ENCODE data around the gene MITF. TPM values are rescaled to one million over a fixed set of nuclear protein-coding genes. Genes with fewer than 3 reads are reported as not detected.

The MITF gene
- total RNA-seq, 1 experiment from 2014 or later, result 1.9 TPM

DNA sequence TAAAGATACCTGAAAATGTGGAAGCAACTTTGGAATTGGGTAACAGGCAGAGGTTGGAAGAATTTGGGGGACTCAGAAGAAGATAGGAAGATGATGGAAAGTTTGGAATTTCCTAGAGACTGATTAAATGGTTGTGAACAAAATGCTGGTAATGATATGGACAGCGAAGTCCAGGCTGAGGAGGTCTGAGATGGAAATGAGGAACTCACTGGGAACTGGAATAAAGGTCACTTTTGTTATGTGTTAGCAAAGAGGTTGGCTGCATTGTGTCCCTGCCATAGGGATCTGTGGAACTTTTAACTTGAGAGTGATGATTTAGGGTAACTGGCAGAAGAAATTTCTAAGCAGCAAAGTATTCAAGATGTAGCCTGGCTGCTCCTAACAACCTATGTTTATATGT, 13.0 kb downstream of the MITF start:
- Histone ChIP-seq H3K27me3 (ENCODE audit: insufficient read depth, low read length) (no peaks in the 10 kb centered on the region), H3K4me2 (ENCODE audit: low read length) (no peak overlapping the region), H4K20me1 (ENCODE audit: insufficient read depth) (no peaks in the 10 kb centered on the region), H3K9me2 (ENCODE audit: insufficient read depth) (no peaks in the 10 kb centered on the region), H3K4me1 (ENCODE audit: control insufficient read depth in 1 of 2, insufficient read depth in 2 of 2, low read length in 2 of 2) (no peaks in the 10 kb centered on the region), H3K4me3 (replicated peaks in 1 of 2; ENCODE audit: low read depth in 1 of 2, low read length in 2 of 2) (no peak overlapping the region), H3K27ac (ENCODE audit: low read depth, low read length) (no peak overlapping the region), H3K79me2 (ENCODE audit: insufficient read depth, low read length) (no peaks in the 10 kb centered on the region), H3K9me3 (ENCODE audit: control insufficient read depth in 1 of 2, insufficient read depth in 1 of 2, low read depth in 1 of 2, low read length in 2 of 2) (no peaks in the 10 kb centered on the region), H3K36me3 (ENCODE audit: control insufficient read depth in 1 of 2, insufficient read depth in 2 of 2, low read length in 2 of 2) (no peaks in the 10 kb centered on the region), H2AFZ (ENCODE audit: low read depth, low read length, poor library complexity, severe bottlenecking) (no peak overlapping the region), H3K9ac (ENCODE audit: low read length) (no peak overlapping the region)
- TF ChIP-seq SIN3A (IDR thresholded peaks at IDR 0.05; ENCODE audit: low read depth) (no peak), EZH2phosphoT487 (IDR thresholded peaks at IDR 0.05; ENCODE audit: borderline replicate concordance) (no peak), CBX3 (IDR thresholded peaks at IDR 0.05; ENCODE audit: low read depth) (no peak), RAD21 (IDR thresholded peaks at IDR 0.05; ENCODE audit: low read depth) (no peak), YY1 (IDR thresholded peaks at IDR 0.05; ENCODE audit: extremely low read depth, insufficient replicate concordance, low read depth, low read length) (no peak), TCF7L2 (IDR thresholded peaks at IDR 0.05; ENCODE audit: borderline replicate concordance, extremely low read depth, insufficient read depth, insufficient read length) (no peak)
- CTCF ChIA-PET, result no interaction called here
- no TSS peak for BruUV-seq (replicated peaks)
- intact Hi-C loops (cut with micrococcal nuclease), result no loop called here
- RAD21 ChIA-PET (ENCODE audit: low non-redundant PET in 1 of 2, low total read pairs in 2 of 2, uncharacterized antibody in 2 of 2, unreplicated experiment in 2 of 2), result no interaction called here
- POLR2A ChIA-PET, result no interaction called here
- ATAC-seq (no peak), DNase-seq (ENCODE audit: low read depth, low spot score) (no peak)

GRCh38 chr3:69753179-69753775, 14.0 kb downstream of the MITF start:
- Histone ChIP-seq H3K27me3 (ENCODE audit: insufficient read depth, low read length) (no peaks in the 10 kb centered on the region), H3K9me3 (ENCODE audit: control insufficient read depth in 1 of 2, insufficient read depth in 1 of 2, low read depth in 1 of 2, low read length in 2 of 2) (no peaks in the 10 kb centered on the region), H4K20me1 (ENCODE audit: insufficient read depth) (no peaks in the 10 kb centered on the region), H2AFZ (ENCODE audit: low read depth, low read length, poor library complexity, severe bottlenecking) (no peak overlapping the region), H3K9ac (ENCODE audit: low read length) (no peak overlapping the region), H3K9me2 (ENCODE audit: insufficient read depth) (no peaks in the 10 kb centered on the region), H3K36me3 (ENCODE audit: control insufficient read depth in 1 of 2, insufficient read depth in 2 of 2, low read length in 2 of 2) (no peaks in the 10 kb centered on the region), H3K4me1 (ENCODE audit: control insufficient read depth in 1 of 2, insufficient read depth in 2 of 2, low read length in 2 of 2) (no peaks in the 10 kb centered on the region), H3K4me3 (replicated peaks in 1 of 2; ENCODE audit: low read depth in 1 of 2, low read length in 2 of 2) (no peak overlapping the region), H3K27ac (ENCODE audit: low read depth, low read length) (no peak overlapping the region), H3K79me2 (ENCODE audit: insufficient read depth, low read length) (no peaks in the 10 kb centered on the region), H3K4me2 (ENCODE audit: low read length) (no peak overlapping the region)
- DNase-seq (ENCODE audit: low read depth, low spot score) (no peak), ATAC-seq (no peak)
- no peak for TF ChIP-seq EZH2 (IDR thresholded peaks at IDR 0.05)
- no peak for TF ChIP-seq RAD21 (IDR thresholded peaks at IDR 0.05; ENCODE audit: low read depth)
- no peak for TF ChIP-seq EGR1 (IDR thresholded peaks at IDR 0.05; ENCODE audit: low read depth)
- no peak for TF ChIP-seq ZNF274 (IDR thresholded peaks at IDR 0.05; ENCODE audit: low read depth, low read length)
- TF ChIP-seq CEBPB (IDR thresholded peaks at IDR 0.05; ENCODE audit: low read depth), result no peak
- TF ChIP-seq SIN3A (IDR thresholded peaks at IDR 0.05; ENCODE audit: low read depth), result no peak
- no peak for TF ChIP-seq SRF (IDR thresholded peaks at IDR 0.05; ENCODE audit: low read depth)
- TF ChIP-seq MAX (IDR thresholded peaks at IDR 0.05), result no peak
- TF ChIP-seq POLR2A (IDR thresholded peaks at IDR 0.05; ENCODE audit: borderline replicate concordance, extremely low read depth, insufficient read depth, insufficient read length), result no peak
- no peak for TF ChIP-seq ELF1 (IDR thresholded peaks at IDR 0.05; ENCODE audit: borderline replicate concordance, low read depth)
- TF ChIP-seq FOSL1 (IDR thresholded peaks at IDR 0.05; ENCODE audit: low read depth), result no peak
- POLR2A ChIA-PET, result no interaction called here
- CTCF ChIA-PET, result no interaction called here
- RAD21 ChIA-PET (ENCODE audit: low non-redundant PET in 1 of 2, low total read pairs in 2 of 2, uncharacterized antibody in 2 of 2, unreplicated experiment in 2 of 2), result no interaction called here
- no TSS peak for BruUV-seq (replicated peaks)
- intact Hi-C loops (cut with micrococcal nuclease), result no loop called here

All from HCT116 (cell line).